ENCODE results near the gene GHITM.

DNA sequence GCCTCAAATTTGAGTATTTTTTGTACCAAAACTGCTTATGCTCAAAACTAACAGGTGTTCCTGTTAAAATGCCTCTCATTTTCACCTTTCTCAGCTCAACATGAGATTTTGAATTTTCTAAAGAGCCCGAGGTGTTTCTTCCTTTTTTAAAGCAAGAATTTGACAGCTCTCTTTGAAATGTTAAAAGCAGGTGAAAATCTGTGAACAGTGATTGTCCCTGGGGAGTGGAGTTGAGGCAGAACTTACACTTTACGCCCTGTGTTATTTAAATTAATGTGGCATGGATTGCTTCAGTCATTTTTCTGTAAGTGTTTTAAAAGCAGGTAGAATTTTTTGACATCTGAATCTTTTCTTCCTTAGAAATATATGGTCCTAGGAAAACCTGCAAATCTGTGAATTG is 25.1 kb downstream of the GHITM start:
- no peak for TF ChIP-seq GATA2 (IDR thresholded peaks at IDR 0.05; ENCODE audit: low read depth, low read length)
- TF ChIP-seq GATA3 (IDR thresholded peaks at IDR 0.05; ENCODE audit: low read depth, low read length): no peak
